Measurements from ENCODE around the gene TIMM50.
A peak's percentile ranks its signal among the peaks of the same experiment; 100 is the strongest.
"Not testable (repeated sequence)": the region's sequence is repeated elsewhere in the genome, so short reads cannot be mapped to it uniquely, and the experiment has no call there.

The TIMM50 gene

GRCh38 chr19:39480337-39481228 is at the start of gene TIMM50:
Gene TIMM50 (plus strand): TSS chr19:39480838. CDS start chr19:39480854, 16 bp downstream.
- DNase-seq: peak; percentile 78

GRCh38 chr19:39432677-39433025 is 48.0 kb upstream of the TIMM50 start:
- no peak for DNase-seq

- DNase-seq: no peak
Observed at GRCh38 chr19:39433480-39434079, 47.1 kb upstream of the TIMM50 start.

GRCh38 chr19:39434123-39435076 is 46.2 kb upstream of the TIMM50 start:
- DNase-seq: no peak

GRCh38 chr19:39435499-39436349 is 44.9 kb upstream of the TIMM50 start, which contains the start of gene RPS16:
Gene RPS16 (minus strand): TSS chr19:39435949. CDS start chr19:39435895, 54 bp downstream.
- DNase-seq: peak; percentile 94

- no peak for DNase-seq
Observed at GRCh38 chr19:39436350-39436716, 44.3 kb upstream of the TIMM50 start.

- DNase-seq: no peak
Observed at GRCh38 chr19:39438270-39438934, 42.2 kb upstream of the TIMM50 start.

- DNase-seq: no peak
Observed at GRCh38 chr19:39444598-39445195, 35.9 kb upstream of the TIMM50 start.

- DNase-seq: peak; percentile 83
Observed at GRCh38 chr19:39445196-39446111, 35.2 kb upstream of the TIMM50 start, which contains the start of gene SUPT5H. Gene SUPT5H (plus strand): TSS chr19:39445582. CDS start chr19:39445891, 309 bp downstream.

GRCh38 chr19:39446365-39447084 is 34.1 kb upstream of the TIMM50 start:
- DNase-seq: no peak

- DNase-seq: no peak
Observed at GRCh38 chr19:39448271-39448670, 32.4 kb upstream of the TIMM50 start.

GRCh38 chr19:39449116-39449797 is 31.4 kb upstream of the TIMM50 start:
- DNase-seq: no peak

GRCh38 chr19:39451257-39451656 is 29.4 kb upstream of the TIMM50 start:
- DNase-seq: not testable (repeated sequence)

- no peak for DNase-seq
Observed at GRCh38 chr19:39463403-39463802, 17.2 kb upstream of the TIMM50 start.

GRCh38 chr19:39465956-39466747 is 14.5 kb upstream of the TIMM50 start:
- DNase-seq: no peak

GRCh38 chr19:39467941-39468340 is 12.7 kb upstream of the TIMM50 start:
- no peak for DNase-seq

GRCh38 chr19:39469036-39469435 is 11.6 kb upstream of the TIMM50 start:
- no peak for DNase-seq

GRCh38 chr19:39469567-39469966 is 11.1 kb upstream of the TIMM50 start:
- DNase-seq: no peak

Measured in NCI-H187 treated with DMSO at 0.1 percent for 48 hours (cell line).